ENCODE measurements around the gene ZBTB18.

ZBTB18 gene

DNA sequence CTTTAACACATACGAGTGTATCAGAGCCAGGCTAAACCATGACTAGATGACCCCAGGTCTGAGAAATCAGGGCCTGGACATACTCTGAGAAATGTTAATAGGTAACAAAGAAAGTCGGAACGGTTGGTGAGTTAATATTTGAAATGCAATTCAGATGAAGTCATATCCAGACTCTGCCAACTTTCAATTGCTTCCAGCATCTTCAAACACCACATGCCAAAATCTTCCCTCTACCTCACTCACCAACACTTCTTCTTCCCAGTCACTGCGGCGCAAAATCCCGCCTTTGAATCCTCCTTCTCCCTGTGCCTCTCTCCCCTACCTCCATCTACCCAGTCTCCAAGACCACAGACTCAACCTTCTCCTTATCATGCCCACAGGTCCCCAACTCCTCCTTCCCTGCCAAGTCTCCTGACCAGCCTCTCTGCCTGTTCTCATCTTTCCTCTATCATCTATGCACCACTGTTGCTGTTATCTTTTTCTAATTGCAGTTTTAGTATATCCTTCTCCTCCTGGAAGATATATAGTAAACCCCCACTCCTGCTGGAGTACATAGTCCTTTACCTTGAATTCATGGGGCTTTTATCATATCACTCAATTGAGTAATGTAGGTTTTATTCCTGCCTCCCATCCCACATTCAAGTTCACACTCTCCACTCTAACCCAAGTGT lies 41.3 kb downstream of the ZBTB18 start:
- no peak for DNase-seq

DNA sequence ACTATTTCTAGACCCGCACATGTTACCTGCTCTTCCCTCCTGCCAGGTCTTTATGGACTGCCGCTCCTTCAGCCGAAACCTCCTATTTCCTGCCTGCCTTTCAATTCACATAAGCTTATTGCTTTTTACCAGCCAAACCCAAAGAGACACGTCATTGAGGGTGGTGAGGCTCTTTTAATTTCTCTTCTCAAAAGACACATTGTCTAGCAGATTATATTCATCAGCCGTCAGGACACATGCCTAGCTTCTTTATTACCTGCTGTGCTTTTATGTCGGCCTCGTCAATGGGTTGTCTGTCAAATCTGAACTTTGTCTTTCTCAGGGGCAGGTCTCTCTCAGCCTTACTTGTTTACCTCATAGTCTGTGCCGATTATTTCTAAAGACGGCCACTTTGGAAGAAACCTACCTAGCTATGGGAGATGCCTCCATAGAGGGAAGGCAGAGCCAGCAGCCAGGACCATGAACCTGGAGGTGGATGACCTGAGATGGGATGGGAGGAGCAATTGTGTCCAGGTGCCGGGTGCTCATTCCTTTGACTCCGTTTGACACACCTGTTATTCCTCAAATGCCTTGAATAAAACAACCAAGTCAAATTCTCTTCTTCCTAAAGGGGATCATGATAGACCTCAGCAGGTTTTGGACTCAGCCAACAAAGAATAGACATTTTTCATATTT lies 42.0 kb downstream of the ZBTB18 start:
- no peak for DNase-seq

DNA sequence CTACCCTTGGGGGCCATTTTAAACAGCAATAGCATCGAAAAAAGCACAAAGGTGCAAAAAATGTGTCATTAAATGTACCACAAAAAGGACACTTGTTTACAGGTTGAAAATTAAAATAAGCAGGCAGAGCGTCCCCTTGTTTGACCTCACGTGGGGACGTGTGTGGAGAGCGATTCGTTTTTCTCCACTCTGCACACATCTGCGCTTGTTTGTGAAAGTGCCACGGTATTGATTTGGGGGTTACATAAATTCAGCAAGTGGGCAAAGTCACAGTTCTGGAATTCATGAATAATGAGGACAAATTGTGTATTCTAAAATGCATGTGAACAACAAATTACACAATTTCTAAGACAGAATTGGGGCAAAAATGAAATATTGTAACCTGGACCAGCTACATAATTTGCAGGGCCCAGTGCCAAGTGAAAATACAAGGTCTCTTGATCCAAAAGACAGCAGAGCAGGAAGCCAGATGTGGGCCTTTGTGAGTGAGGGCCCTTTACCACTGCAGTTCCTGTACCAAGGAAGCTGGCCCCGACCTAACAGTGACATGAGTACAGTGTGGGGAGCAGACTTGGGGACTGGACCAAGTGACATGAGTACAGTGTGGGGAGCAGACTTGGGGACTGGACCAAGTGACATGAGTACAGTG lies 43.9 kb downstream of the ZBTB18 start:
- DNase-seq = no peak

DNA sequence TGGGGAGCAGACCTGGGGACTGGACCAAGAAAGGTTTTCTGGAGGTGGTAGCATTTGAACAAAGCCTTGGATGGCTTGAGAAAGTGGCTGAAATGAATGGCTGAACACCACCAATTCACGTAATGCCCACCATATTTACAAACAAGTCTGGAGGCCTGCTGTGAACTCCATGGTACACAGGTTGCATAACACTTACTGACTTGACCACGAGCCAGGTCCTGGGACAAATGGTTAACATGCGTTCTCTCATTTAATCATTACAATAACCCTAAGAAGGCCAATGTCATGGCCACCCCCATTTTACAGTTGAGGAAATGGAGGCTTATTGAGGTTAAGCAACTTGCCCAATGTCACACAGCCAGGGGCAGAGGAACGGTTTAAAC lies 44.4 kb downstream of the ZBTB18 start:
- no peak for DNase-seq

DNA sequence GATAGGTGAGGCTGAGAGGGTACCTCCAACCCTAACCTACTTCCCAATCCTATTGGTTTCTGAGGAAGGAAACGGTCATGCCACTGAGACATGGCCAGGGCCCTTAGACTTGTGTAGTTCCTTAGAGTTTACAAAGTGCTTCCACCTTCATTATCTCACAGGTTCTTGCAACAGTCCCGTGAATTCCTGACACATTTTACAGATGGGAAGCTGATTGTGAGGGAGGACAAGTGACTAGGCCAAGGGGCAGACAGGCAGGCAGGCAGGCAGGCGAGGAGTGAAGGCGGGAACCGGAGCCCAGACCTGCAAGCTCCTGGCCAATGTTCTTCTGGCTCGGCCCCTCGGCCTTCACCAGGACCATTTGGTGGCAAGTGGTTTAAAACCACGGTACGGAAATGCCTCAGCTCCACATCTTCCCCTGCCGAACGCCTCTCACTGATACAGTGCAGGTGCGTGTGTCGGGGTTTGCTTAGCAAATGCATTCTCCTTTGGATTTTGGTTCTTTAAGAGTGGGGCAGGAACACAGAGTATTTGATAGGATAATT lies 45.1 kb downstream of the ZBTB18 start:
- no peak for DNase-seq

DNA sequence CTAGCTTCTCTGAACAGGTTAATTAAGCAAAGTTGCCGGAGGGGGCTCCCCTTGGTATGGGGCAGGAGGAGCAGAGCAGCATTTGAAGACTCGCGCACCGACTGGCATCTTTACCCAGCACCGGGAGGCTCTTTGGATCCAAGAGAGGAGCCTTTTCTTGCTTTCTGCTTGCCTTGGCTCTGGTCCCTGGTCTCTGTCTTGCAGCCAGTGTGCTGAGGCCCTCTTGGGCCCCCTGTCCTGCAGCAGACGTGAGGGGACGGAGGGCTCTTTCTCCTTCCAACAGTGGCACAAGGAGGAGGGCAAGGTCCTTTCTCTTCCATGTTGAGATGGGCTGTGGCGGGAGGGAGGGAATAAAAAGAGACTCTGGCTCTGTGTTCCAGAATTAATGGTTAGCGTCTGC lies 45.6 kb downstream of the ZBTB18 start:
- no peak for DNase-seq

DNA sequence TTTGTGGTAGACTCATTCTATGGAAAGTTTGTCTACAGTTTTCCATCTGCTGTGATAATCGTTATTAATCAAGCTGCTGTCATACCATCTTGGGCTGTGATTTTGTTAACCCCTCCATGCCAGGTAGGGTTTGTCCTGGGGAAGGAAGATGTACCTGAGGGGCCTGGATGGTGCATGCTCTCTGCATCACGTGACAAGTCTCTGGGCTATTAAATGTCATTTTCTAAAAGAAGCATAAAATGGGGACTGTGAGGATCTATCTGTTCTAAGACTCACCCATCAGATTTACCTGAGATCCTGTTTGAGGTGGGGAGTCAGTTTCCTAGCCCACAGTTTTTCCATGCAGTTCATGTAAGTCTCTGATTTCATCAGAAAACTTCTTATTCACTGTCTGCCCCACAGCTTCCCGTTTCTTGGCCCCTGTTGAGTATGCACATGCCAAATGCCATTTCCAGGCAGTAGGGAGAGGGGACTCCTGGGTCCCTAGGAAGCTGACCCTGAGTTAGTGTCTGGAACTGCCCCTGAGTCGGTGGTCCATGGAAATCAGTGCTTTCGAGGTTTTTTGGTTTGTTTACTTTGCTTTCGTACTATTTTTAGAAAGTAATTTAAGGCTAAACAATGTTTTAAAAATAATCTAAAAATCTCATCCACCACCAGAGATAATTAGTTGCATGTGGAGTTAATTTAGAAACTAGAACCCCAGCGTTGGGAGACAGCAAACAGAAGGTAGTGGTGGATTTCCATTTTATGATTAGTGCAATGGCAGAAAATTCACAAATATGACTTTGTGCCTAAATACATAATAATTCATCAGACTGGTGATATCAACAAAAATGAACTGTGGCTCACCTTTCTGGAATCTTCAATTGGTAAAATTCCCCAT lies 46.7 kb downstream of the ZBTB18 start:
- no peak for DNase-seq

DNA sequence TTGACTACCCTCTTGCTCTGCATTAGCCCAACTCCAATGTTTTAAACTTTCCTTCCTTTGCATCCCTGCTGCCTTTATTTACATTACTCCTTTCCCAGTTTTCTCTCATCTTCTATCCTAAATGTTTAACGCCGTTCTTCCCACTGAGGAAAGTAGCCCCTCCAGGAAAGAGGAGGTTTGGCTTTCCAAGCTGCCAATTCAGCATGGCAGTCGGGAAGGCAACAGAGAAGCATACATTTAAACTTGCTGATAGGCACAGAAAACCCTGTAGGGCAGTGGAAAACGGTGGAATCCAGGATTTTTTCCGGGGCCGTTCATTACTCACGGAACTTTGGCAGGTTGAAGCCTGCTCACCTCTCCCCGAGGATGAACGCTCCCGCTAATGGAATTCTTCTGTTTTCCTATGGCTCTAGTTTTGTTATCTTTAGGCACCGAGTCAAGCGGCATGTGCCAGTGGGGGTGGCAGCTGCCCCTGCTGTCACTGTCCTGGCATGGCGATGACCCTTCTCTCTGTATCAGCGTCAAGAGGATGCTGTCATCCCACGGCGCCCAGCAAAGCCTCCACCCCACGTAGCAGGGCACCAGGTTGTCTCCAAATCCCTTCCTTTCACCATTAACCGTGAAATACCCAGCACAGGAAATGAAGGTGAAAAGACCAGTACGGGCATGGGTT lies 48.3 kb downstream of the ZBTB18 start:
- no peak for DNase-seq

DNA sequence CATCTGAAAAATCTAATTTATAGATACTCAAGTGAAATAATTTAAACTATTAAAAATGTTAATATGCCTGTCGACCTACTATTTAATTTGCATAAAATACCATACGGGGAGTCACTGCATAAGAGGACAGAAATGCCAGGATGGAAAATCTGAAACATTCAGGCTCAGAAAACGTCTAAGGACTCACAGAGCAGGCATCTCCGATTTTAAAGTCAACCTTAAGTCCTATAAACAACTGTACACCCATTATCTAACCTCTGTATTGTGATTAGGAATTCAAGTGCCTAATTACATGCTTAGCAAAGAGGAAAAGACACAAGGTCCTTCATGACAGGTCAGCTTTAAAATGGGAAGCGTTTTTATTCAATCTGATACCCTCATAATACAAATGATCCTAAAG lies 49.2 kb downstream of the ZBTB18 start:
- no peak for DNase-seq

DNA sequence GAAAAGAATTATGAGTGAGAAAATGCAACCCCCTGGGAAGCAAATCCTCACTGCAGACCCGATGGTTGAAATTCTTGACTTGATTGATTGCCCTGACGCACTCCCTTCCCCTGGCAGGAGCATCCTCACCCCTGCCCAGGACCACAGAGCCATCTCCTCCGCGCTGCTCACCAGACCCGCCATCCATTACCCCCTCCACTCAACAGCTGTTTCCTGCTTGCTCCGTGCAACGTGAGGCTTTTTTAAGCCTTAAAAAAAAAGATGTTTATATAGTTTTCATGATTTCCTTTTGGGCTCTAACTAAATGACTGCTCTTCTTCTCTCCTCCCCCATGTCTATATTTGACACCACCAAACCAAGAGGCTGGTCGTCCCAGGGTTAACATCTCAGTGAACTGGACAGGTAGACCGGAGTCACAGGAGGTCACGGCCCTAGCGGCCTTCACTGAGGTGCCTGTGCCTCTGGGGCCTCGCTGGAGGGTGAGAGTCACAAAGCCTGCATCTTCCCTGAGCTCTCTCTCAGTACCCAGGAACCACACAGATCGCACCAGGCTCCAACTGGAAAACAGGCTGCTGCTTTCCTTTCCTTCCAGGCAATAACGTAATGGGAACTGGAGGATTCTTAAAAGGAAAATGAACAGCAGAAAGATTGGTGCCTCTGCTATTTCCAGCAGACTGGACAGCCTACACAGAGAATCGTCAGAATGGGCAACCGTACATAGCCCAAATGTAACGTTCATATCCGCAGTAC lies 49.8 kb downstream of the ZBTB18 start:
- no peak for DNase-seq

DNA sequence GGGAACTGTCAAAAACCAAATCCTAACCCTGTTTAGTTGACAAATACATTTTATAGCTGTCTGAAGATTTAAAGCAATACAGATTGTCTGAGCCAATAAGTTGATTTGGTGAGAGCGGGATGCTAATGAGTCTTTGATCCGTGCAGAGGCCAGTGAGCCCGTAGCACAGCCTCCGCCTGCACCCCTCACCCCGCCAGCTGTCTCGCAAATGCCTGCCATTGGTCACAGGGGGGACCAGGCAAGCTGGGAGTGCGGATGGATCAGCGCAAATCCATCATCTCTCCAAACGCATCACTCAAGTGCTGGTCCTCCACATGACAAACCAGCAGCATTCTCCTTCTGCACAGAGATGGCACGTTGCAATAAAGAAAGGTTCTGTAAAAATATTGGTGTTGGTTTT lies 51.0 kb downstream of the ZBTB18 start:
- no peak for DNase-seq

DNA sequence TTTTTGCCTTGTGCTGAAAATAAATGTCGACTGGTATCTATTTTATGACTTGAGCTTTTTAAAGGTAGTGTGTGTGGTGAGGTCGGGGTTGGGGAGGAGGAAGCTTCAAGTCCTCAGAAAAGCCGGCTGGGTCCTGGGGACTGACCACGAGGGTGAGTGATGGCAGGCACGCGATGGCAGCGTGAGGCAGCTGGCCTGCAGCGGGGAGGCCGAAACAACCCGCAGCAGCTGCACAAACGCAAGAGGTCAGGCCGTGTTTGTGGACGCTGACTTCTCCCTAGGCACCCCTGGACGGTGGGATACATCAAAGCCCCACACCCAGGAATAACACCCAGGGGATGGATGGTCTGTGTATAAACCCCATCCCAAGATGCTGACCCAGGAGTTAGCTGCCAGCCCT lies 51.4 kb downstream of the ZBTB18 start:
- no peak for DNase-seq

DNA sequence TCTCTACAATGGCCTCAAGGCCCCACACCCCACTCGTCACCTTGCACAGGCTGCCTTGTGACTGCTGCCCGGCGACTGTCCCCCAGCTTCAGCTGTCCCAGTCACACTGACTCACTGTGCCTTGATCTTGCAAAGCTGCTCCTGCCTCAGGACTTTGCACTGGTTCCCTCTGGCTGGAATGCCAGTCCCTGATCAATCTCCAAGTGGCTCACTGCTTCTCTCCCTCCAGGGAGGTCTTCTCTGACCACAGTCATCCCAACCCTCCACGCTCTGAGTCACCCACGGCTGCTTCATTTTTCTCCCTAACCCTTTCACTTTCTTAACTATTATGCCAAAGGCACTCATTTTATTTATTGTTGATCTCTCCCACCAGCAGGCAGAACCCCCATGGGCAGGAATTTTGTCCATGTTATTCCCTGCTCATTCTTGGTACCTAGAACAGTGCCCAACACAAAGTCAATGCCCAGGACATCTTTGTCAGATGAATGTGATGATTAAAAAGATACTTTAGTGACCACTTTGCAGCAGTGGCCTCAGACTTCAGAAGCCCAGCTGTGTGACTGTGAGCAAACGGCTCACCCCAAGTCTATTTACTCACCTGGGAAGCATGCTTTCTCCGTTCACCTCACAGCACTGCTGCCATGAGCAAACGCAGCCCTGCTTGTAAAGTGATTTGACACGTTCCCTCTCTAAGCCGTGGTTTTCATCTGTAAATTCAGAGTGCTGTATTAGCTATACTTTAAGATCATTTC lies 53.4 kb downstream of the ZBTB18 start:
- no peak for DNase-seq

DNA sequence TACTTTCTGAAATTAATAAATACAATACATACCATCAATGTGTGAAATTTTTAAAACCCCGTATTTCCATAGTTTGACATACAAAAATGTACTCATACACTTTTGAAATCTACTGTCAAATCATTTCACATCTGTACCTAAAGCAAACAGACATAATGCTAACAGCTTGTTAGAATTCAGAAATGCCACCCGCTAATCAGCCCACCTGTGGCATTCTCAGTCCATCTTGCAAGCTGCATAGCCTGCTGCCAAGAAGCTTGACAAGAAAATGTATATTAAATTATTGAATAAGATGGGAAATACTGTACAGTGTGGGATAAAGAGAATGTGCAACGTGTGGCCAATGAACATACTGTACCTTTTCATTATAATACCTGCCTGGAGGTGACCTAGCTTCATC lies 55.1 kb downstream of the ZBTB18 start:
- DNase-seq = no peak

Measured in NCI-H526 (cell line).